ENCODE measurements around the gene ADCYAP1R1. TPM values are rescaled to one million over a fixed set of nuclear protein-coding genes. Genes with fewer than 3 reads are reported as not detected.

The ADCYAP1R1 gene
- total RNA-seq, 2 experiments from 2014 or later = not detected

- TF ChIP-seq CTCF (conservative IDR thresholded peaks at IDR 0.05; ENCODE audit: low read length) (no peak), EZH2phosphoT487 (IDR thresholded peaks at IDR 0.05; ENCODE audit: borderline replicate concordance, low read depth, low read length) (no peak)
- ChIA-PET POLR2A (interaction anchor here (0.6 to 0.8 kb wide), 2 partner anchors 12 to 1217 kb away, joined by 3 to 5 read pairs; no protein-coding TSS in a partner anchor), CTCF (ENCODE audit: unreplicated experiment) (no interaction called here)
- intact Hi-C loops (cut with micrococcal nuclease; ENCODE audit: unreplicated experiment) = no loop called here
- Histone ChIP-seq H3K36me3 (ENCODE audit: insufficient read depth, low read length) (no peaks in the 10 kb centered on the region), H3K79me2 (ENCODE audit: insufficient read depth, low read depth, low read length) (no peaks in the 10 kb centered on the region), H3K9me2 (ENCODE audit: insufficient read depth, low read length) (no peaks in the 10 kb centered on the region), H4K20me1 (ENCODE audit: insufficient read depth, low read length) (no peaks in the 10 kb centered on the region), H2AFZ (ENCODE audit: low read length) (no peak overlapping the region), H3K4me3 (ENCODE audit: low read depth, low read length, poor library complexity, severe bottlenecking) (no peak overlapping the region), H3K4me2 (ENCODE audit: low read length) (no peak overlapping the region), H3K4me1 (ENCODE audit: insufficient read depth, low read length, poor library complexity, severe bottlenecking) (no peaks in the 10 kb centered on the region), H3K9me3 (ENCODE audit: low read length) (no peaks in the 10 kb centered on the region), H3K27ac (ENCODE audit: low read depth, low read length, poor library complexity, severe bottlenecking) (no peak overlapping the region)
- BruUV-seq (replicated peaks) = no TSS peak
- DNase-seq (ENCODE audit: low spot score) = no peak
Observed at GRCh38 chr7:31106303-31107105, 54.4 kb downstream of the ADCYAP1R1 start.

GRCh38 chr7:31107106-31108090 is 55.3 kb downstream of the ADCYAP1R1 start:
- no peaks in the 10 kb centered on the region for H3K36me3 ChIP-seq (ENCODE audit: insufficient read depth, low read length)
- no peak overlapping the region for H2AFZ ChIP-seq (ENCODE audit: low read length)
- no peak overlapping the region for H3K4me3 ChIP-seq (ENCODE audit: low read depth, low read length, poor library complexity, severe bottlenecking)
- DNase-seq (ENCODE audit: low spot score) = no peak
- no peaks in the 10 kb centered on the region for H4K20me1 ChIP-seq (ENCODE audit: insufficient read depth, low read length)
- intact Hi-C loops (cut with micrococcal nuclease; ENCODE audit: unreplicated experiment) = no loop called here
- H3K9me2 ChIP-seq (ENCODE audit: insufficient read depth, low read length) = no peaks in the 10 kb centered on the region
- POLR2A ChIA-PET = interaction anchor here (0.6 to 0.8 kb wide), 2 partner anchors 11 to 1217 kb away, joined by 4 to 5 read pairs; no protein-coding TSS in a partner anchor
- H3K4me2 ChIP-seq (ENCODE audit: low read length) = no peak overlapping the region
- no peak overlapping the region for H3K27ac ChIP-seq (ENCODE audit: low read depth, low read length, poor library complexity, severe bottlenecking)
- no peaks in the 10 kb centered on the region for H3K79me2 ChIP-seq (ENCODE audit: insufficient read depth, low read depth, low read length)
- CTCF ChIA-PET (ENCODE audit: unreplicated experiment) = no interaction called here
- H3K4me1 ChIP-seq (ENCODE audit: insufficient read depth, low read length, poor library complexity, severe bottlenecking) = no peaks in the 10 kb centered on the region
- TF ChIP-seq EZH2phosphoT487 (IDR thresholded peaks at IDR 0.05; ENCODE audit: borderline replicate concordance, low read depth, low read length) (no peak), CTCF (conservative IDR thresholded peaks at IDR 0.05; ENCODE audit: low read length) (no peak)
- no TSS peak for BruUV-seq (replicated peaks)
- no peaks in the 10 kb centered on the region for H3K9me3 ChIP-seq (ENCODE audit: low read length)

Data from OCI-LY7 (cell line).